ENCODE results near the gene LRRC36. TPM values are rescaled to one million over a fixed set of nuclear protein-coding genes. Genes with fewer than 3 reads are reported as not detected.

LRRC36 gene
- total and polyA plus RNA-seq, 2 of the 8 experiments (the other 6 are each of a cell fraction or from before 2014, with no cell fraction given): 0.15 TPM; not detected in 1

DNA sequence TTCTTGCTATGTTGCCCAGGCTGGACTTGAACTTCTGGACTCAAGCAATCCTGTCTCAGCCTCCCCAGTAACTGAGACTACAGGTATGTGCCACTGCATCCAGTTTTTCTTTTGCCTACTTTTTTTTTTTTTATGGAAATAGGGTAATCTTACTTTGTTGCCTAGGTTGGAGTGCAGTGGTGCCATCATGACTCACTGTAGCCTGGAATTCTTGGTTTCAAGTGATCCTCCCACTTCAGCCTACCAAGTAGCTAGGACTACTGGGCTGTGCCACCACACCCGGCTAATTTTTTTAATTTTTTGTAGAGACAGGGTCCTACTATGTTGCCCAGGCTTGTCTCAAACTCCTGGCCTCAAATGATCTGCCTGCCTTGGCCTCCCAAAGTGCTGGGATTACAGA, 10.0 kb downstream of the LRRC36 start:
- Histone ChIP-seq H4K91ac (replicated peaks; ENCODE audit: insufficient read length, low read length) (no peak overlapping the region), H3K23me2 (ENCODE audit: low read depth, low read length) (no peaks in the 10 kb centered on the region), H3K27ac (ENCODE audit: low read depth, low read length) (no peak overlapping the region), H3K14ac (ENCODE audit: insufficient read length) (no peak overlapping the region), H2BK120ac (replicated peaks; ENCODE audit: low read depth, low read length) (no peak overlapping the region), H3K18ac (ENCODE audit: extremely low read depth, low read length) (no peak overlapping the region), H2BK20ac (ENCODE audit: low read length) (no peak overlapping the region), H3K4me3 (ENCODE audit: extremely low read depth in 1 of 4, insufficient read depth in 2 of 4, low read depth in 3 of 4, low read length in 4 of 4) (no peak overlapping the region), H3K27me3 (replicated peaks in 1 of 4; ENCODE audit: control insufficient read depth in 3 of 4, extremely low read depth in 1 of 4, insufficient read depth in 3 of 4, low read length in 3 of 4) (no peaks in the 10 kb centered on the region), H3K4me1 (replicated peaks in 1 of 4; ENCODE audit: control insufficient read depth in 3 of 4, insufficient read depth in 4 of 4, low read length in 3 of 4) (no peaks in the 10 kb centered on the region), H2BK15ac (ENCODE audit: low read length) (no peak overlapping the region), H3K4me2 (ENCODE audit: insufficient read depth in 1 of 2, low read depth in 2 of 2, low read length in 2 of 2) (no peak overlapping the region), H3K56ac (replicated peaks; ENCODE audit: insufficient read length, low read depth, low read length) (no peak overlapping the region), H4K20me1 (replicated peaks in 1 of 2; ENCODE audit: control insufficient read depth in 1 of 2, insufficient read depth in 2 of 2, low read length in 2 of 2) (no peaks in the 10 kb centered on the region), H2BK12ac (ENCODE audit: low read depth, low read length) (no peak overlapping the region), H4K5ac (ENCODE audit: insufficient read length, low read depth, low read length) (no peak overlapping the region), H2BK5ac (ENCODE audit: low read depth, low read length) (no peak overlapping the region), H2AFZ (ENCODE audit: low read length) (no peak overlapping the region), H3K79me2 (ENCODE audit: control insufficient read depth in 1 of 2, insufficient read depth in 2 of 2, low read length in 2 of 2) (no peaks in the 10 kb centered on the region), H4K8ac (ENCODE audit: extremely low read depth, insufficient read depth, low read length) (no peak overlapping the region), H3K9me3 (ENCODE audit: insufficient read depth in 2 of 2, low read depth in 1 of 2, low read length in 1 of 2) (peaks cover 0 to 9% of the 10 kb centered on the region in 2 experiments; a peak in 1 of 4 replicates), H2AK5ac (ENCODE audit: low read depth, low read length) (no peak overlapping the region), H3K36me3 (ENCODE audit: control insufficient read depth in 2 of 4, insufficient read depth in 4 of 4, low read length in 3 of 4) (no peaks in the 10 kb centered on the region; a peak in 1 of 8 replicates), H3K23ac (ENCODE audit: insufficient read length) (no peak overlapping the region), H3K4ac (replicated peaks; ENCODE audit: insufficient read length, low read depth, low read length) (no peak overlapping the region), H3K9ac (replicated peaks in 1 of 4; ENCODE audit: extremely low read depth in 1 of 4, low read depth in 3 of 4, low read length in 3 of 4) (no peak overlapping the region), H3K79me1 (ENCODE audit: low read depth, low read length) (no peaks in the 10 kb centered on the region)
- POLR2A ChIA-PET (ENCODE audit: partially characterized antibody): no interaction called here
- TF ChIP-seq POU5F1 (IDR thresholded peaks at IDR 0.05; ENCODE audit: low read depth, low read length) (no peak), CEBPB (IDR thresholded peaks at IDR 0.05; ENCODE audit: low read depth, low read length) (no peak), CBX5 (IDR thresholded peaks at IDR 0.05; ENCODE audit: low read depth, low read length) (no peak), SIRT6 (IDR thresholded peaks at IDR 0.05; ENCODE audit: low read length) (no peak), CHD1 (IDR thresholded peaks at IDR 0.05; ENCODE audit: low read depth, low read length) (no peak), BACH1 (IDR thresholded peaks at IDR 0.05; ENCODE audit: low read length) (no peak), BCL11A (IDR thresholded peaks at IDR 0.05; ENCODE audit: low read depth in 2 of 2, low read length in 2 of 2) (no peak)
- FAIRE-seq: no peak
- WGBS, 2 experiments (ENCODE audit: extremely low coverage in 1 of 2, insufficient coverage in 1 of 2, insufficient read length in 1 of 2, insufficient replicate concordance in 2 of 2, low coverage in 1 of 2, low lambda C conversion rate in 2 of 2, missing lambda C conversion rate in 1 of 2): 88% methylated on average over 1 of the region's 1 CpG; no CpG with 5 or more reads in 1 of the 2 experiments
- DNase-seq (ENCODE audit: low read depth in 1 of 2, low spot score in 2 of 2): no peak
- CTCF ChIA-PET (ENCODE audit: partially characterized antibody): no interaction called here
